PC-9 (cell line): ENCODE measurements around the gene FNDC3B. TPM values are rescaled to one million over a fixed set of nuclear protein-coding genes. Genes with fewer than 3 reads are reported as not detected.

Source experiments
- BruUV-seq: library from RNA; stranded (reverse); fragments of 400-500 nt; replicated peaks from 2 replicates; lab custom pipeline; 2021; lab: Mats Ljungman, UMichigan
- CTCF ChIA-PET: fragments of 300-600 bp; sonication (Branson Sonifier 250); formaldehyde crosslinking; loops from one replicate; lab custom pipeline; 2022; ENCODE audit warnings: antibody characterized with exemption; lab: Charles Lee
- POLR2A ChIA-PET: fragments of 300-600 bp; sonication (Branson Sonifier 250); formaldehyde crosslinking; loops from one replicate; lab custom pipeline; 2022; ENCODE audit warnings: antibody characterized with exemption; ENCODE audit not compliant: unreplicated experiment; lab: Charles Lee
- DNase-seq, 2 experiments: peaks; one replicate each; pipeline versions ENCODE4 v3.0.0 to v3.0.0-alpha.2; 2015 to 2022; ENCODE audit warnings: mixed read lengths in 1 of 2
- H2AFZ ChIP-seq: fragments of 200-600 bp; sonication (generic); 2 replicates; pipeline ENCODE4 v1.8.1; 2017; ENCODE audit warnings: antibody characterized with exemption
- H3F3A ChIP-seq: fragments of 200-600 bp; sonication (generic); 2 replicates; pipeline ENCODE4 v1.8.1; 2017; ENCODE audit warnings: antibody characterized with exemption, mild to moderate bottlenecking, low read depth; ENCODE audit not compliant: insufficient read depth
- H3K27ac ChIP-seq: fragments of 200-600 bp; sonication (generic); 2 replicates; pipeline ENCODE4 v1.6.1; 2016; ENCODE audit warnings: mixed run types
- H3K27me3 ChIP-seq: fragments of 200-600 bp; sonication (generic); 2 replicates; pipeline ENCODE4 v1.6.1; 2016; ENCODE audit warnings: low read depth, mixed run types; ENCODE audit not compliant: insufficient read depth
- H3K36me3 ChIP-seq: fragments of 200-600 bp; sonication (generic); 2 replicates; pipeline ENCODE4 v1.6.1; 2016; ENCODE audit warnings: low read depth, mixed run types
- H3K4me1 ChIP-seq: fragments of 200-600 bp; sonication (generic); replicated peaks from 2 replicates; pipeline ENCODE4 v1.6.1; 2016; ENCODE audit warnings: mixed run types; ENCODE audit not compliant: insufficient read depth
- H3K4me2 ChIP-seq: fragments of 200-600 bp; sonication (generic); 2 replicates; pipeline ENCODE4 v1.6.1; 2017; ENCODE audit warnings: mixed run types
- H3K4me3 ChIP-seq: fragments of 200-600 bp; sonication (generic); 2 replicates; pipeline ENCODE4 v1.6.1; 2016; ENCODE audit warnings: mixed run types
- H3K79me2 ChIP-seq: fragments of 200-600 bp; sonication (generic); 2 replicates; pipeline ENCODE4 v1.6.1; 2017; ENCODE audit warnings: low read depth, mixed run types
- H3K9me2 ChIP-seq: fragments of 200-600 bp; sonication (generic); 2 replicates; pipeline ENCODE4 v1.8.1; 2017; ENCODE audit warnings: mild to moderate bottlenecking; ENCODE audit not compliant: insufficient read depth
- H3K9me3 ChIP-seq: fragments of 200-600 bp; sonication (generic); 2 replicates; pipeline ENCODE4 v1.8.1; 2016; ENCODE audit warnings: low read depth; ENCODE audit not compliant: insufficient read depth
- H4K20me1 ChIP-seq: fragments of 200-600 bp; sonication (generic); 2 replicates; pipeline ENCODE4 v1.8.1; 2017; ENCODE audit not compliant: insufficient read depth
- EZH2 ChIP-seq: fragments of 200-600 bp; sonication (generic); IDR thresholded peaks from 2 replicates; pipeline ENCODE4 v1.8.0; 2017; ENCODE audit warnings: antibody characterized with exemption, low read depth
- intact Hi-C: fragments of 100-400 bp; cut with micrococcal nuclease; formaldehyde crosslinking; loops from one replicate; pipeline ENCODE4 v1.10.0; 2022; ENCODE audit not compliant: unreplicated experiment
- total RNA-seq: library from RNA; stranded (reverse); gene quantifications from 2 replicates; pipeline ENCODE4 v1.2.3, GENCODE V29; 2021
- TF ChIP-seq, protein P1 (sequence below): fragments of 200-600 bp; sonication (generic); conservative IDR thresholded peaks from 2 replicates; pipeline ENCODE4 v1.6.1; 2017; ENCODE audit warnings: mixed run types, antibody characterized with exemption, mild to moderate bottlenecking, moderate library complexity

The FNDC3B gene
- total RNA-seq, 1 experiment from 2014 or later = 106 TPM

DNA sequence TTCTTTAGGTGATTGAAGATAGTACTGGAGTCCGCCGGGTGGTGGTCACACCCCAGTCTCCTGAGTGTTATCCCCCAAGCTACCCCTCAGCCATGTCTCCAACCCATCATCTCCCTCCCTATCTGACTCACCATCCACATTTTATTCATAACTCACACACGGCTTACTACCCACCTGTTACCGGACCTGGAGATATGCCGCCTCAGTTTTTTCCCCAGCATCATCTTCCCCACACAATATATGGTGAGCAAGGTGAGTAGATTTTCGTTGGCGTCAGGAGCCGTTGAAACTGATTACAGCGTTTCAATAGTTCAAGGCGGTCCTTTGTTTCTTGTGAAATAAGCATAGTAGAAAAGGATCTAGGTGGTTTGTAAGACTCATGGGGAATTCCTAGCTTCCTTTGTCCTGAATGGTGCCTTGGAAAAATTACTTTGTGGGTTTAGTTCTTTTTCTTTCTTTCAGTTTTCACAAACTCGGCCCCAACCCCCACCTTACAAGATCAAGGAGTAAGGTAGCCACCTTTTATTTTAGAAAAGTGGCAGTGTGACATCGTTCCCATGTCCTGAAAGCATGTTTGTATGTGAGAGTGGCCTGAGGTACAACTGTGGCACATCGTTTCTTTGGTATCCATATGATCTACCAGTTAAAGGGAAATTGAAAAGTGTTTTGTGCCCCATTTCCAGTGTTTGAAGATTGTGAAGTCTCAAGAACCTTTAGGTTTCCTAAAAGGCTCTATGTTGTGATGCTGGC lies 208.3 kb downstream of the FNDC3B start:
- Histone ChIP-seq H3K4me1 (peaks cover 19% of the 10 kb centered on the region), H3K79me2 (peaks cover 97% of the 10 kb centered on the region), H3K9me3 (peaks cover 4% of the 10 kb centered on the region), H3K27ac (peak overlapping the region; percentile 13), H3K27me3 (no peaks in the 10 kb centered on the region), H3K4me3 (no peak overlapping the region), H3K4me2 (no peak overlapping the region), H3K9me2 (no peaks in the 10 kb centered on the region), H3F3A (peaks cover 71% of the 10 kb centered on the region), H2AFZ (no peak overlapping the region), H4K20me1 (peaks cover 38% of the 10 kb centered on the region), H3K36me3 (peaks cover 79% of the 10 kb centered on the region)
- ChIA-PET POLR2A (no interaction called here), CTCF (no interaction called here)
- intact Hi-C loops = no loop called here
- no TSS peak for BruUV-seq
- TF ChIP-seq, protein P1, sequence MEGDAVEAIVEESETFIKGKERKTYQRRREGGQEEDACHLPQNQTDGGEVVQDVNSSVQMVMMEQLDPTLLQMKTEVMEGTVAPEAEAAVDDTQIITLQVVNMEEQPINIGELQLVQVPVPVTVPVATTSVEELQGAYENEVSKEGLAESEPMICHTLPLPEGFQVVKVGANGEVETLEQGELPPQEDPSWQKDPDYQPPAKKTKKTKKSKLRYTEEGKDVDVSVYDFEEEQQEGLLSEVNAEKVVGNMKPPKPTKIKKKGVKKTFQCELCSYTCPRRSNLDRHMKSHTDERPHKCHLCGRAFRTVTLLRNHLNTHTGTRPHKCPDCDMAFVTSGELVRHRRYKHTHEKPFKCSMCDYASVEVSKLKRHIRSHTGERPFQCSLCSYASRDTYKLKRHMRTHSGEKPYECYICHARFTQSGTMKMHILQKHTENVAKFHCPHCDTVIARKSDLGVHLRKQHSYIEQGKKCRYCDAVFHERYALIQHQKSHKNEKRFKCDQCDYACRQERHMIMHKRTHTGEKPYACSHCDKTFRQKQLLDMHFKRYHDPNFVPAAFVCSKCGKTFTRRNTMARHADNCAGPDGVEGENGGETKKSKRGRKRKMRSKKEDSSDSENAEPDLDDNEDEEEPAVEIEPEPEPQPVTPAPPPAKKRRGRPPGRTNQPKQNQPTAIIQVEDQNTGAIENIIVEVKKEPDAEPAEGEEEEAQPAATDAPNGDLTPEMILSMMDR = no peak
- TF ChIP-seq EZH2 = no peak
- DNase-seq = no peak

DNA sequence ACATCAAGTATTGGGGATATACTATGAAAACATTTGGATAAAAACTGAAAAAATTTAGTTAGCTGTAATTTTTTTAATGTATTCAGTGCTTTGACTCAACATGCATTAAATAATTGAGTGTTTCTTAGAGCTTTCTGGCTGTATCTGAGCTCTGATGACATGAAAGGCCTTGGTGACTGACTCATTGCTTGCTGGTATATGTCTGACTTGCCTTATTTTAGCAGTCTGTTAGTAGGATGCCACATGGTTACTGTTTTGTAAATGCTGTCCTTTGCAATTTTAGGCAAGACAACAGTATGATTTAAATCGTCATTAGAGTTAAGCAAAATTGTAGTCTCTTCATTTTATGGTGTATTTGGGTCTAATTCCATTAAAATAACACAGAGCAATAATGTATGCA lies 209.7 kb downstream of the FNDC3B start:
- Histone ChIP-seq H3K79me2 (peaks cover 97% of the 10 kb centered on the region), H3K27ac (no peak overlapping the region), H3K9me2 (no peaks in the 10 kb centered on the region), H3K9me3 (no peaks in the 10 kb centered on the region), H4K20me1 (peaks cover 38% of the 10 kb centered on the region), H3K36me3 (peaks cover 85% of the 10 kb centered on the region), H3K4me2 (no peak overlapping the region), H3F3A (peaks cover 66% of the 10 kb centered on the region), H3K27me3 (no peaks in the 10 kb centered on the region), H2AFZ (no peak overlapping the region), H3K4me3 (no peak overlapping the region), H3K4me1 (peaks cover 9% of the 10 kb centered on the region)
- DNase-seq = no peak
- intact Hi-C loops = no loop called here
- no peak for TF ChIP-seq EZH2
- TF ChIP-seq, protein P1 = no peak
- ChIA-PET CTCF (no interaction called here), POLR2A (interaction anchor here (0.7 kb wide), 1 partner anchor 110 kb away, joined by 4 read pairs; no protein-coding TSS in a partner anchor)
- no TSS peak for BruUV-seq

DNA sequence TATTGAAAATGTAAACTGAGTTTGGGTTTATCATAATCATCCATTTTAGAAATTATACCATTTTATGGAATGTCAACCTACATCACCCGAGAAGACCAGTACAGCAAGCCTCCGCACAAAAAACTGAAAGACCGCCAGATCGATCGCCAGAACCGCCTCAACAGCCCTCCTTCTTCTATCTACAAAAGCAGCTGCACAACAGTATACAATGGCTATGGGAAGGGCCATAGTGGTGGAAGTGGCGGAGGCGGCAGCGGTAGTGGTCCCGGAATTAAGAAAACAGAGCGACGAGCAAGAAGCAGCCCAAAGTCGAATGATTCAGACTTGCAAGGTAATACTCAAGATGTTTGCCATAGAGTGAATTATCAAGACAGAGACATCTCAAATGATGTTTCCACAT lies 211.8 kb downstream of the FNDC3B start:
- H3K27ac ChIP-seq = no peak overlapping the region
- BruUV-seq = no TSS peak
- TF ChIP-seq, protein P1 = no peak
- TF ChIP-seq EZH2 = no peak
- H3K9me2 ChIP-seq = no peaks in the 10 kb centered on the region
- no peak for DNase-seq
- peaks cover 97% of the 10 kb centered on the region for H3K79me2 ChIP-seq
- H2AFZ ChIP-seq = no peak overlapping the region
- peaks cover 12% of the 10 kb centered on the region for H3K4me1 ChIP-seq
- intact Hi-C loops = no loop called here
- no peaks in the 10 kb centered on the region for H3K27me3 ChIP-seq
- peaks cover 64% of the 10 kb centered on the region for H3F3A ChIP-seq
- ChIA-PET CTCF (no interaction called here), POLR2A (no interaction called here)
- peaks cover 29% of the 10 kb centered on the region for H4K20me1 ChIP-seq
- no peak overlapping the region for H3K4me2 ChIP-seq
- no peak overlapping the region for H3K4me3 ChIP-seq
- H3K9me3 ChIP-seq = no peaks in the 10 kb centered on the region
- H3K36me3 ChIP-seq = peaks cover 94% of the 10 kb centered on the region
